HCT116 (cell line): Measurements from ENCODE around the gene RTL1. TPM values are rescaled to one million over a fixed set of nuclear protein-coding genes. Genes with fewer than 3 reads are reported as not detected.

Source experiments
- ATAC-seq: fragments of 200-7000 bp; cut with Tn5 transposase; 2 replicates; pipeline ENCODE4 v1.9.1; 2020; ENCODE audit warnings: mild to moderate bottlenecking, moderate library complexity
- BruUV-seq: library from RNA; stranded (reverse); fragments of 400-500 nt; replicated peaks from 2 replicates; lab custom pipeline; 2021; lab: Mats Ljungman, UMichigan
- CTCF ChIA-PET: fragments of 300-600 bp; sonication (Branson Sonifier 250); formaldehyde crosslinking; loops from one replicate; lab custom pipeline; 2021; ENCODE audit warnings: antibody characterized with exemption; lab: Charles Lee
- POLR2A ChIA-PET: fragments of 300-600, 350-600 bp; sonication (Branson Sonifier 250); formaldehyde crosslinking; loops from one replicate; lab custom pipeline; 2021; ENCODE audit warnings: antibody characterized with exemption; lab: Charles Lee
- RAD21 ChIA-PET, 2 experiments: fragments of 300-600 bp; sonication (Branson Sonifier 250); formaldehyde crosslinking; loops; one replicate each; lab custom pipeline; 2023; ENCODE audit warnings: low total read pairs in 2 of 2; ENCODE audit not compliant: uncharacterized antibody in 2 of 2, unreplicated experiment in 2 of 2, low non-redundant PET in 1 of 2; lab: Charles Lee
- DNase-seq: peaks from one replicate; pipeline ENCODE4 v3.0.0-alpha.2; 2010; ENCODE audit warnings: low read depth, low spot score
- H2AFZ ChIP-seq: fragments of 200-600 bp; shearing (Covaris generic), sonication (generic); 2 replicates; pipeline ENCODE4 v1.6.1; 2017; ENCODE audit warnings: low read depth, mixed run types, mixed read lengths, antibody characterized with exemption, low read length; ENCODE audit not compliant: poor library complexity, severe bottlenecking
- H3K27ac ChIP-seq: 2 replicates; pipeline ENCODE4 v1.5.1; 2012; ENCODE audit warnings: low read depth, low read length
- H3K27me3 ChIP-seq: fragments of 200-600 bp; sonication (generic); 2 replicates; pipeline ENCODE4 v1.6.1; 2016; ENCODE audit warnings: mixed run types, low read length, mixed read lengths; ENCODE audit not compliant: insufficient read depth
- H3K36me3 ChIP-seq, 2 experiments: fragments of 200-500 bp in 1 of 2; fragments of 200-600 bp in 1 of 2; sonication (Bioruptor generic) in 1 of 2; sonication (generic) in 1 of 2; 2 replicates each; pipeline versions ENCODE4 v1.5.1 to v1.6.1; 2014 to 2016; ENCODE audit warnings: low read length in 2 of 2, inconsistent platforms in 1 of 2, mixed read lengths in 1 of 2, mixed run types in 1 of 2; ENCODE audit not compliant: insufficient read depth in 2 of 2, control insufficient read depth in 1 of 2
- H3K4me1 ChIP-seq, 2 experiments: fragments of 200-600 bp in 1 of 2; sonication (generic) in 1 of 2; 2 replicates each; pipeline versions ENCODE4 v1.5.1 to v1.6.1; 2012 to 2017; ENCODE audit warnings: low read length in 2 of 2, inconsistent platforms in 1 of 2, mild to moderate bottlenecking in 1 of 2, mixed read lengths in 1 of 2, mixed run types in 1 of 2, moderate library complexity in 1 of 2; ENCODE audit not compliant: insufficient read depth in 2 of 2, control insufficient read depth in 1 of 2
- H3K4me2 ChIP-seq: fragments of 200-600 bp; sonication (generic); 2 replicates; pipeline ENCODE4 v1.6.1; 2017; ENCODE audit warnings: mixed run types, low read length, mixed read lengths
- H3K4me3 ChIP-seq, 2 experiments: fragments of 200-600 bp in 1 of 2; sonication (generic) in 1 of 2; replicated peaks in 1 of 2; 2 replicates each; pipeline ENCODE4 v1.5.1; 2011 to 2016; ENCODE audit warnings: low read length in 2 of 2, control low read depth in 1 of 2, low read depth in 1 of 2, mild to moderate bottlenecking in 1 of 2, mixed read lengths in 1 of 2, mixed run types in 1 of 2
- H3K79me2 ChIP-seq: fragments of 200-600 bp; sonication (generic); 2 replicates; pipeline ENCODE4 v1.6.1; 2017; ENCODE audit warnings: mild to moderate bottlenecking, mixed run types, low read length, moderate library complexity, mixed read lengths; ENCODE audit not compliant: insufficient read depth
- H3K9ac ChIP-seq: fragments of 200-600 bp; sonication (generic); 2 replicates; pipeline ENCODE4 v1.6.1; 2016; ENCODE audit warnings: low read length, mixed read lengths
- H3K9me2 ChIP-seq: fragments of 200-600 bp; sonication (generic), shearing (Covaris generic); 2 replicates; pipeline ENCODE4 v1.6.1; 2017; ENCODE audit warnings: mixed run types, mild to moderate bottlenecking, moderate library complexity; ENCODE audit not compliant: insufficient read depth
- H3K9me3 ChIP-seq, 2 experiments: fragments of 200-500 bp in 1 of 2; fragments of 200-600 bp in 1 of 2; sonication (Bioruptor generic) in 1 of 2; sonication (generic) in 1 of 2; 2 replicates each; pipeline ENCODE4 v1.6.1; 2014 to 2017; ENCODE audit warnings: low read length in 2 of 2, mixed read lengths in 2 of 2, inconsistent platforms in 1 of 2, low read depth in 1 of 2, mild to moderate bottlenecking in 1 of 2, mixed run types in 1 of 2, moderate library complexity in 1 of 2; ENCODE audit not compliant: control insufficient read depth in 1 of 2, insufficient read depth in 1 of 2
- H4K20me1 ChIP-seq: fragments of 200-600 bp; sonication (generic), shearing (Covaris generic); 2 replicates; pipeline ENCODE4 v1.6.1; 2017; ENCODE audit warnings: mixed run types, mild to moderate bottlenecking, moderate library complexity; ENCODE audit not compliant: insufficient read depth
- CTCF ChIP-seq, 3 experiments: fragments of 200-600 bp in 1 of 3; sonication (generic) in 1 of 3; IDR thresholded peaks in 2 of 3; conservative IDR thresholded peaks in 1 of 3; 2 replicates each; pipeline ENCODE4 v1.5.1; 2012 to 2017; ENCODE audit warnings: low read depth in 2 of 3, low read length in 2 of 3, antibody characterized with exemption in 1 of 3, borderline replicate concordance in 1 of 3, control low read depth in 1 of 3, mild to moderate bottlenecking in 1 of 3, mixed read lengths in 1 of 3, mixed run types in 1 of 3, moderate library complexity in 1 of 3; ENCODE audit not compliant: insufficient read depth in 1 of 3
- ELF1 ChIP-seq: IDR thresholded peaks from 2 replicates; pipeline ENCODE4 v1.6.1; 2012; ENCODE audit warnings: low read depth, borderline replicate concordance
- POLR2A ChIP-seq: IDR thresholded peaks from 2 replicates; pipeline ENCODE4 v1.7.0; 2011; ENCODE audit warnings: borderline replicate concordance; ENCODE audit not compliant: insufficient read depth, insufficient read length; ENCODE audit errors: extremely low read depth
- POLR2AphosphoS5 ChIP-seq: IDR thresholded peaks from 2 replicates; pipeline ENCODE4 v1.6.1; 2011; ENCODE audit warnings: mild to moderate bottlenecking, low read depth, low read length, moderate library complexity
- SP1 ChIP-seq: IDR thresholded peaks from 2 replicates; pipeline ENCODE4 v1.6.1; 2012; ENCODE audit warnings: low read depth
- ZFX ChIP-seq: fragments of 450-650 bp; IDR thresholded peaks from 2 replicates; pipeline ENCODE4 v1.6.1; 2017
- intact Hi-C: fragments of 100-400 bp; cut with micrococcal nuclease; formaldehyde crosslinking; loops from 2 replicates; pipeline ENCODE4 v1.10.0; 2022
- total RNA-seq: library from RNA; stranded (reverse); gene quantifications from one replicate; pipeline ENCODE4 v1.2.1, GENCODE V29; 2021; ENCODE audit not compliant: unreplicated experiment
- TF ChIP-seq, protein P1 (sequence below): IDR thresholded peaks from 2 replicates; pipeline ENCODE4 v1.6.1; 2012
- TF ChIP-seq, protein P2 (sequence below): IDR thresholded peaks from 2 replicates; pipeline ENCODE4 v1.6.1; 2011; ENCODE audit warnings: mild to moderate bottlenecking, low read length, moderate library complexity; ENCODE audit not compliant: insufficient replicate concordance; ENCODE audit errors: extremely low read depth

The RTL1 gene
- total RNA-seq, 1 experiment from 2014 or later, result not detected

DNA sequence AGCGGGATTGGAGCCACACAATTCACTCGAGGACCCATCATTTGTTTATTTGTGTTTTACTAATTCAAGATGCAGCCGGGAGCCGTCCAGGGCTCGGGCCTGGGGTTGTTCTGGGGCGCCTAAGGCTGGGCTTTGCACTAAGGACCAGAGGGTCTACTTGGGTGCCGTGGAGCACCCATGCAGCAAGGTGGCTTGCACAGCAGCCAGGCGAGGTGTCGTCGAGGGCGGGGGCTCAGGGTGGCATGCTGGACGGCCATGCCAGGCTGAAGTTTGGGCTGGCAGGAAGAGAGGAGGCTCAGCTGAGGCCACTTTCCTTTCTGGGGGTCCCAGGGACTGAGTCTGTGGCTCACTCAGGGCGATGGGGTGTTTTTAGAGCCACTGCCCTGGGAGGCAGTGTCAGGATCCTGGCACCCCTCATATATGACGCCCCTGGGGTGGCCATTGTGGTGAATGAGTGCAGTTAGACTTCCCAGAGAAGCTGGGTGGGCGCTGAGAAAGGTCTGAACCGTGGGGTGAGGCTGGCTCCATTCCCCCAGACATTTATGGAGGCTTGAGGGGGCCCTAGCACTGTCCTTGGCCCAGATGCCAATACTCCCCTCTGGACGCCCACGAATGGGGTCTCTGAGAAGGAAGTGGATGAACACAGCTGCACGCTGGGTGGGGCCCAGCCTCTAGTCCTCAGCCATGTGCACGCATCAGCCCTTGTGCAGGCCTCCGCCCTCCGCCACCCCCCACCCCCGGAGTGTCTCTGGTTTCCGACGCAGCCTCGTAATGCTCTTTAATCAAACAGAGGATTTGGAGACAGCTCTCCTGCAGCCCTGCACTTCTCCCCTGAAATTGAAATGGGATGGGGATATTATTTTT, 66.3 kb downstream of the RTL1 start:
- Histone ChIP-seq H3K9me2 (no peaks in the 10 kb centered on the region), H3K27me3 (no peaks in the 10 kb centered on the region), H3K27ac (no peak overlapping the region), H3K36me3 (no peaks in the 10 kb centered on the region), H3K4me3 (no peak overlapping the region), H3K4me2 (no peak overlapping the region), H3K9ac (no peak overlapping the region), H4K20me1 (no peaks in the 10 kb centered on the region), H3K4me1 (no peaks in the 10 kb centered on the region), H3K79me2 (no peaks in the 10 kb centered on the region), H2AFZ (no peak overlapping the region), H3K9me3 (no peaks in the 10 kb centered on the region)
- CTCF ChIA-PET, result no interaction called here
- RAD21 ChIA-PET, result no interaction called here
- DNase-seq (no peak), ATAC-seq (no peak)
- intact Hi-C loops, result no loop called here
- POLR2A ChIA-PET, result no interaction called here
- TF ChIP-seq ELF1 (no peak), CTCF (IDR thresholded peaks at IDR 0.05 in 2 of 3, conservative IDR thresholded peaks at IDR 0.05 in 1 of 3; ENCODE audit: borderline replicate concordance in 1 of 3, insufficient read depth in 1 of 3, low read depth in 2 of 3, low read length in 2 of 3) (no peak), POLR2A (no peak), POLR2AphosphoS5 (no peak), ZFX (no peak), SP1 (no peak)
- TF ChIP-seq, protein P1, sequence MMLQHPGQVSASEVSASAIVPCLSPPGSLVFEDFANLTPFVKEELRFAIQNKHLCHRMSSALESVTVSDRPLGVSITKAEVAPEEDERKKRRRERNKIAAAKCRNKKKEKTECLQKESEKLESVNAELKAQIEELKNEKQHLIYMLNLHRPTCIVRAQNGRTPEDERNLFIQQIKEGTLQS, result no peak
- TF ChIP-seq, protein P2, sequence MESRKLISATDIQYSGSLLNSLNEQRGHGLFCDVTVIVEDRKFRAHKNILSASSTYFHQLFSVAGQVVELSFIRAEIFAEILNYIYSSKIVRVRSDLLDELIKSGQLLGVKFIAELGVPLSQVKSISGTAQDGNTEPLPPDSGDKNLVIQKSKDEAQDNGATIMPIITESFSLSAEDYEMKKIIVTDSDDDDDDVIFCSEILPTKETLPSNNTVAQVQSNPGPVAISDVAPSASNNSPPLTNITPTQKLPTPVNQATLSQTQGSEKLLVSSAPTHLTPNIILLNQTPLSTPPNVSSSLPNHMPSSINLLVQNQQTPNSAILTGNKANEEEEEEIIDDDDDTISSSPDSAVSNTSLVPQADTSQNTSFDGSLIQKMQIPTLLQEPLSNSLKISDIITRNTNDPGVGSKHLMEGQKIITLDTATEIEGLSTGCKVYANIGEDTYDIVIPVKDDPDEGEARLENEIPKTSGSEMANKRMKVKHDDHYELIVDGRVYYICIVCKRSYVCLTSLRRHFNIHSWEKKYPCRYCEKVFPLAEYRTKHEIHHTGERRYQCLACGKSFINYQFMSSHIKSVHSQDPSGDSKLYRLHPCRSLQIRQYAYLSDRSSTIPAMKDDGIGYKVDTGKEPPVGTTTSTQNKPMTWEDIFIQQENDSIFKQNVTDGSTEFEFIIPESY, result no peak
- no TSS peak for BruUV-seq
